ENCODE data around the gene PBX3.

Gene PBX3

GRCh38 chr9:125988479-125989050 is 241.4 kb downstream of the PBX3 start:
- no peak for TF ChIP-seq ARNT (IDR thresholded peaks at IDR 0.05)
- no peak for TF ChIP-seq PKNOX1 (IDR thresholded peaks at IDR 0.05)
- TF ChIP-seq FOXM1 (IDR thresholded peaks at IDR 0.05; ENCODE audit: borderline replicate concordance) = no peak
- TF ChIP-seq FOXK2 (IDR thresholded peaks at IDR 0.05) = no peak
- TF ChIP-seq SUZ12 (IDR thresholded peaks at IDR 0.05) = no peak
- TF ChIP-seq L3MBTL2 (conservative IDR thresholded peaks at IDR 0.05) = no peak
- TF ChIP-seq NFRKB (IDR thresholded peaks at IDR 0.05) = no peak
- no peak for TF ChIP-seq LEF1 (IDR thresholded peaks at IDR 0.05; ENCODE audit: borderline replicate concordance)
- no peak for TF ChIP-seq SP1 (IDR thresholded peaks at IDR 0.05)
- POLR2A ChIA-PET = no interaction called here
- no peak for DNase-seq (ENCODE audit: extremely low spot score)
- CTCF ChIA-PET = no interaction called here

GRCh38 chr9:125989090-125989501 is 241.9 kb downstream of the PBX3 start:
- TF ChIP-seq BHLHE40 (IDR thresholded peaks at IDR 0.05; ENCODE audit: borderline replicate concordance) (no peak), FOXM1 (IDR thresholded peaks at IDR 0.05; ENCODE audit: borderline replicate concordance) (no peak), SP1 (IDR thresholded peaks at IDR 0.05) (no peak), L3MBTL2 (conservative IDR thresholded peaks at IDR 0.05) (no peak), ARNT (IDR thresholded peaks at IDR 0.05) (no peak), LEF1 (IDR thresholded peaks at IDR 0.05; ENCODE audit: borderline replicate concordance) (no peak), HDGF (IDR thresholded peaks at IDR 0.05; ENCODE audit: borderline replicate concordance) (no peak), SUZ12 (IDR thresholded peaks at IDR 0.05) (no peak)
- CTCF ChIA-PET = no interaction called here
- DNase-seq (ENCODE audit: extremely low spot score) = no peak
- POLR2A ChIA-PET = no interaction called here

- no peak for TF ChIP-seq BHLHE40 (IDR thresholded peaks at IDR 0.05; ENCODE audit: borderline replicate concordance)
- TF ChIP-seq HDGF (IDR thresholded peaks at IDR 0.05; ENCODE audit: borderline replicate concordance) = no peak
- no peak for TF ChIP-seq ELF4 (IDR thresholded peaks at IDR 0.05)
- no peak for TF ChIP-seq FOXA1 (IDR thresholded peaks at IDR 0.05)
- TF ChIP-seq SP1 (IDR thresholded peaks at IDR 0.05) = no peak
- no peak for TF ChIP-seq NFRKB (IDR thresholded peaks at IDR 0.05)
- TF ChIP-seq TARDBP (IDR thresholded peaks at IDR 0.05) = no peak
- no peak for TF ChIP-seq SUZ12 (IDR thresholded peaks at IDR 0.05)
- no peak for TF ChIP-seq L3MBTL2 (conservative IDR thresholded peaks at IDR 0.05)
- TF ChIP-seq ZNF384 (IDR thresholded peaks at IDR 0.05) = no peak
- TF ChIP-seq CTBP1 (IDR thresholded peaks at IDR 0.05; ENCODE audit: borderline replicate concordance) = no peak
- TF ChIP-seq FOXM1 (IDR thresholded peaks at IDR 0.05; ENCODE audit: borderline replicate concordance) = no peak
- no peak for TF ChIP-seq PKNOX1 (IDR thresholded peaks at IDR 0.05)
- TF ChIP-seq LEF1 (IDR thresholded peaks at IDR 0.05; ENCODE audit: borderline replicate concordance) = no peak
- ChIA-PET CTCF (interaction anchor here (0.5 kb wide), 1 partner anchor 566 kb away, joined by 8 read pairs; no protein-coding TSS in a partner anchor), POLR2A (no interaction called here)
- DNase-seq (ENCODE audit: extremely low spot score) = no peak
Measured at GRCh38 chr9:125989524-125990180, 242.5 kb downstream of the PBX3 start.

GRCh38 chr9:125990186-125990792 is 243.1 kb downstream of the PBX3 start:
- POLR2A ChIA-PET = no interaction called here
- TF ChIP-seq BHLHE40 (IDR thresholded peaks at IDR 0.05; ENCODE audit: borderline replicate concordance) (no peak), FOXA1 (IDR thresholded peaks at IDR 0.05) (no peak), L3MBTL2 (conservative IDR thresholded peaks at IDR 0.05) (no peak), SUZ12 (IDR thresholded peaks at IDR 0.05) (no peak), ARNT (IDR thresholded peaks at IDR 0.05) (no peak), SP1 (IDR thresholded peaks at IDR 0.05) (no peak), NFRKB (IDR thresholded peaks at IDR 0.05) (no peak), TARDBP (IDR thresholded peaks at IDR 0.05) (no peak), PKNOX1 (IDR thresholded peaks at IDR 0.05) (no peak), FOXK2 (IDR thresholded peaks at IDR 0.05) (no peak), HDGF (IDR thresholded peaks at IDR 0.05; ENCODE audit: borderline replicate concordance) (no peak), CTBP1 (IDR thresholded peaks at IDR 0.05; ENCODE audit: borderline replicate concordance) (no peak), ELF4 (IDR thresholded peaks at IDR 0.05) (no peak), LEF1 (IDR thresholded peaks at IDR 0.05; ENCODE audit: borderline replicate concordance) (no peak), ZNF384 (IDR thresholded peaks at IDR 0.05) (no peak), FOXM1 (IDR thresholded peaks at IDR 0.05; ENCODE audit: borderline replicate concordance) (no peak)
- no peak for DNase-seq (ENCODE audit: extremely low spot score)
- CTCF ChIA-PET = interaction anchor here (0.5 kb wide), 1 partner anchor 565 kb away, joined by 8 read pairs; no protein-coding TSS in a partner anchor

- CTCF ChIA-PET = no interaction called here
- TF ChIP-seq FOXM1 (IDR thresholded peaks at IDR 0.05; ENCODE audit: borderline replicate concordance) = no peak
- no peak for TF ChIP-seq ZNF384 (IDR thresholded peaks at IDR 0.05)
- no peak for TF ChIP-seq CTBP1 (IDR thresholded peaks at IDR 0.05; ENCODE audit: borderline replicate concordance)
- no peak for TF ChIP-seq ARNT (IDR thresholded peaks at IDR 0.05)
- TF ChIP-seq FOXK2 (IDR thresholded peaks at IDR 0.05) = no peak
- no peak for DNase-seq (ENCODE audit: extremely low spot score)
- POLR2A ChIA-PET = no interaction called here
Measured at GRCh38 chr9:125990793-125991220, 243.6 kb downstream of the PBX3 start.
